ENCODE data around the gene INMT. TPM values are rescaled to one million over a fixed set of nuclear protein-coding genes. Genes with fewer than 3 reads are reported as not detected.

Gene INMT
- total and polyA plus RNA-seq, 10 of the 15 experiments (the other 5 are each of a cell fraction or from before 2014, with no cell fraction given) = 0.03 to 0.20 (median 0.10) TPM; not detected in 7

- Histone ChIP-seq H3K9me3 (replicated peaks; ENCODE audit: control insufficient read depth, insufficient read depth, low read length) (no peaks in the 10 kb centered on the region), H3K27me3 (replicated peaks in 1 of 2; ENCODE audit: control insufficient read depth in 2 of 2, insufficient read depth in 2 of 2, low read length in 1 of 2) (peaks cover 0 to 3% of the 10 kb centered on the region in 2 experiments; a peak in 2 of 4 replicates), H3K79me2 (ENCODE audit: control insufficient read depth, insufficient read depth, low read length) (no peaks in the 10 kb centered on the region), H4K20me1 (ENCODE audit: control insufficient read depth, insufficient read depth) (no peaks in the 10 kb centered on the region), H3K4me1 (ENCODE audit: control insufficient read depth, insufficient read depth, low read length) (no peaks in the 10 kb centered on the region), H2AFZ (ENCODE audit: control insufficient read depth, low read depth, low read length) (no peak overlapping the region), H3K4me2 (ENCODE audit: control insufficient read depth, insufficient read depth) (no peak overlapping the region), H3K36me3 (ENCODE audit: control insufficient read depth in 2 of 2, insufficient read depth in 2 of 2, low read length in 1 of 2) (no peaks in the 10 kb centered on the region), H3K27ac (ENCODE audit: control insufficient read depth, insufficient read depth) (no peak overlapping the region), H3K4me3 (no peak overlapping the region), H3K9ac (ENCODE audit: control insufficient read depth, insufficient read depth, low read length) (no peak overlapping the region)
- in situ Hi-C loops (cut with MboI) (no loop called here), intact Hi-C loops (cut with micrococcal nuclease; ENCODE audit: unreplicated experiment) (no loop called here)
- ChIA-PET SMC1A (ENCODE audit: uncharacterized antibody, unreplicated experiment) (interaction anchor here (0.7 to 1.5 kb wide), 2 partner anchors 13 to 276 kb away, joined by 3 read pairs; no protein-coding TSS in a partner anchor), RAD21 (ENCODE audit: unreplicated experiment) (no interaction called here), POLR2A (no interaction called here), CTCF (interaction anchor here (0.7 to 2.1 kb wide), 4 partner anchors 36 to 179 kb away, joined by 3 to 10 read pairs (median 5); no protein-coding TSS in a partner anchor)
- no peak for DNase-seq (ENCODE audit: low read depth, low spot score)
- BruUV-seq (replicated peaks) = no TSS peak
- 89% methylated on average over 1 of the region's 1 CpG for WGBS (ENCODE audit: insufficient coverage, insufficient replicate concordance, low lambda C conversion rate, missing lambda C conversion rate)
- peak in 2 of 3 experiments; percentile 15 to 26; a peak in 2 of 6 replicates for TF ChIP-seq CTCF (IDR thresholded peaks at IDR 0.05 in 2 of 3, conservative IDR thresholded peaks at IDR 0.05 in 1 of 3; ENCODE audit: control insufficient read depth in 2 of 3, extremely low read depth in 1 of 3, insufficient read depth in 1 of 3, low read depth in 3 of 3, low read length in 3 of 3)
- TF ChIP-seq YBX1 (IDR thresholded peaks at IDR 0.05) = no peak
- no peak for TF ChIP-seq ZBED1 (IDR thresholded peaks at IDR 0.05; ENCODE audit: borderline replicate concordance)
- peak; percentile 43; the same call in 1 of the 3 replicates for ATAC-seq
- FAIRE-seq = no peak
Observed at GRCh38 chr7:30702200-30702599, 49.7 kb upstream of the INMT start.

- H4K20me1 ChIP-seq (ENCODE audit: control insufficient read depth, insufficient read depth) = no peaks in the 10 kb centered on the region
- H3K4me1 ChIP-seq (ENCODE audit: control insufficient read depth, insufficient read depth, low read length) = no peaks in the 10 kb centered on the region
- H3K27ac ChIP-seq (ENCODE audit: control insufficient read depth, insufficient read depth) = no peak overlapping the region
- no peak overlapping the region for H3K4me3 ChIP-seq
- 23% methylated on average over 4 of the region's 4 CpGs for WGBS (ENCODE audit: insufficient coverage, insufficient replicate concordance, low lambda C conversion rate, missing lambda C conversion rate)
- SMC1A ChIA-PET (ENCODE audit: uncharacterized antibody, unreplicated experiment) = no interaction called here
- no peak for ATAC-seq
- no TSS peak for BruUV-seq (replicated peaks)
- CTCF ChIA-PET = interaction anchor here (0.6 to 1.8 kb wide), 3 partner anchors 10 to 36 kb away, joined by 3 to 10 read pairs (median 7); no protein-coding TSS in a partner anchor
- H3K36me3 ChIP-seq (ENCODE audit: control insufficient read depth in 2 of 2, insufficient read depth in 2 of 2, low read length in 1 of 2) = no peaks in the 10 kb centered on the region
- RAD21 ChIA-PET (ENCODE audit: unreplicated experiment) = no interaction called here
- H3K79me2 ChIP-seq (ENCODE audit: control insufficient read depth, insufficient read depth, low read length) = no peaks in the 10 kb centered on the region
- POLR2A ChIA-PET = no interaction called here
- no peak for DNase-seq (ENCODE audit: low read depth, low spot score)
- H3K27me3 ChIP-seq (replicated peaks in 1 of 2; ENCODE audit: control insufficient read depth in 2 of 2, insufficient read depth in 2 of 2, low read length in 1 of 2) = no peaks in the 10 kb centered on the region; a peak in 2 of 4 replicates
- H3K9ac ChIP-seq (ENCODE audit: control insufficient read depth, insufficient read depth, low read length) = no peak overlapping the region
- no peak for FAIRE-seq
- H3K9me3 ChIP-seq (replicated peaks; ENCODE audit: control insufficient read depth, insufficient read depth, low read length) = no peaks in the 10 kb centered on the region
- in situ Hi-C loops (cut with MboI) = no loop called here
- H3K4me2 ChIP-seq (ENCODE audit: control insufficient read depth, insufficient read depth) = no peak overlapping the region
- no peak overlapping the region for H2AFZ ChIP-seq (ENCODE audit: control insufficient read depth, low read depth, low read length)
- intact Hi-C loops (cut with micrococcal nuclease; ENCODE audit: unreplicated experiment) = no loop called here
- no peak for TF ChIP-seq BRCA1 (IDR thresholded peaks at IDR 0.05; ENCODE audit: low read depth, low read length)
- TF ChIP-seq E2F4 (IDR thresholded peaks at IDR 0.05; ENCODE audit: low read depth, low read length) = no peak
- TF ChIP-seq WRNIP1 (IDR thresholded peaks at IDR 0.05; ENCODE audit: borderline replicate concordance, low read depth, low read length) = no peak
- TF ChIP-seq SUZ12 (IDR thresholded peaks at IDR 0.05; ENCODE audit: unreplicated experiment) = no peak
- no peak for TF ChIP-seq POLR2AphosphoS2 (IDR thresholded peaks at IDR 0.05; ENCODE audit: low read depth, low read length)
- no peak for TF ChIP-seq ZBTB33 (IDR thresholded peaks at IDR 0.05)
- no peak for TF ChIP-seq ZNF217 (IDR thresholded peaks at IDR 0.05)
- no peak for TF ChIP-seq IRF5 (IDR thresholded peaks at IDR 0.05; ENCODE audit: borderline replicate concordance)
Observed at GRCh38 chr7:30703756-30704155, 48.2 kb upstream of the INMT start.
